B cell (primary cell): ENCODE data around the gene FAM53B. TPM values are rescaled to one million over a fixed set of nuclear protein-coding genes. Genes with fewer than 3 reads are reported as not detected.

Experiments used
- ATAC-seq: fragments of 200-7000 bp; cut with Tn5 transposase; one replicate; pipeline ENCODE4 v1.10.0; 2021; ENCODE audit warnings: low read depth, mild to moderate bottlenecking, moderate number of reproducible peaks, moderate library complexity
- CTCF ChIA-PET: fragments of 350-600 bp; sonication (Branson Sonifier 250); formaldehyde crosslinking; loops from one replicate; lab custom pipeline; 2021; ENCODE audit warnings: antibody characterized with exemption, inconsistent platforms; lab: Charles Lee
- POLR2A ChIA-PET: fragments of 350-600 bp; sonication (Branson Sonifier 250); formaldehyde crosslinking; loops from one replicate; lab custom pipeline; 2021; ENCODE audit warnings: antibody characterized with exemption; lab: Charles Lee
- DNase-seq: peaks from one replicate; pipeline ENCODE4 v3.0.0; 2013
- H2AFZ ChIP-seq: 2 replicates; pipeline ENCODE4 v1.6.1; 2012; ENCODE audit warnings: mild to moderate bottlenecking, low read depth, low read length; ENCODE audit not compliant: insufficient read depth, poor library complexity, severe bottlenecking
- H3K27ac ChIP-seq, 2 donors: 1 replicate in 1 of 2; 2 replicates in 1 of 2; pipeline ENCODE4 v1.5.1; 2012 to 2013; ENCODE audit warnings: low read length in 2 of 2, mild to moderate bottlenecking in 2 of 2, moderate library complexity in 1 of 2
- H3K27me3 ChIP-seq, 4 experiments: fragments of 200-600 bp in 1 of 4; sonication (generic) in 1 of 4; replicated peaks in 1 of 4; 1 replicate in 2 of 4; 2 replicates in 2 of 4; pipeline versions ENCODE4 v1.6.1 to v1.7.0; 2013 to 2016; ENCODE audit warnings: low read length in 3 of 4, mild to moderate bottlenecking in 2 of 4, mixed read lengths in 1 of 4, moderate library complexity in 1 of 4; ENCODE audit not compliant: insufficient read depth in 4 of 4, control insufficient read depth in 3 of 4; ENCODE audit errors: control extremely low read depth in 1 of 4
- H3K36me3 ChIP-seq, 2 experiments: replicated peaks in 1 of 2; 1 replicate in 1 of 2; 2 replicates in 1 of 2; pipeline versions ENCODE4 v1.6.1 to v1.7.1; 2013; ENCODE audit warnings: low read length in 1 of 2; ENCODE audit not compliant: insufficient read depth in 2 of 2, control insufficient read depth in 1 of 2; ENCODE audit errors: control extremely low read depth in 1 of 2, extremely low read depth in 1 of 2
- H3K4me1 ChIP-seq, 2 donors: fragments of 200-600 bp in 1 of 2; sonication (generic) in 1 of 2; 1 replicate in 1 of 2; 2 replicates in 1 of 2; pipeline versions ENCODE4 v1.5.1 to v1.6.1; 2013 to 2017; ENCODE audit warnings: low read length in 2 of 2; ENCODE audit not compliant: control insufficient read depth in 2 of 2, insufficient read depth in 2 of 2
- H3K4me2 ChIP-seq: replicated peaks from 2 replicates; pipeline ENCODE3; 2012; ENCODE audit warnings: mild to moderate bottlenecking, low read depth, low read length; ENCODE audit not compliant: poor library complexity, severe bottlenecking
- H3K4me3 ChIP-seq, 5 experiments: fragments of 200-600 bp in 1 of 5; sonication (generic) in 1 of 5; 1 replicate in 3 of 5; 2 replicates in 2 of 5; pipeline versions ENCODE4 v1.5.1 to v1.7.0; 2011 to 2016; ENCODE audit warnings: low read length in 4 of 5, mild to moderate bottlenecking in 4 of 5, low read depth in 2 of 5, control low read depth in 1 of 5, moderate library complexity in 1 of 5; ENCODE audit not compliant: insufficient read depth in 1 of 5; ENCODE audit errors: control extremely low read depth in 1 of 5, extremely low read depth in 1 of 5
- H3K79me2 ChIP-seq: fragments of 200-600 bp; sonication (generic); one replicate; pipeline ENCODE4 v1.6.0; 2016; ENCODE audit warnings: low read length; ENCODE audit not compliant: control insufficient read depth, insufficient read depth
- H3K9ac ChIP-seq: fragments of 200-600 bp; sonication (generic); 2 replicates; pipeline ENCODE4 v1.6.1; 2017; ENCODE audit warnings: mild to moderate bottlenecking, low read length, moderate library complexity
- H3K9me3 ChIP-seq, 3 donors: one replicate each; pipeline versions ENCODE4 v1.6.1 to v1.7.1; 2013; ENCODE audit warnings: low read length in 2 of 3; ENCODE audit not compliant: control insufficient read depth in 2 of 3, insufficient read depth in 1 of 3; ENCODE audit errors: control extremely low read depth in 1 of 3
- H4K20me1 ChIP-seq: 2 replicates; pipeline ENCODE4 v1.6.0; 2012; ENCODE audit warnings: mild to moderate bottlenecking, low read length; ENCODE audit not compliant: insufficient read depth, control insufficient read depth, poor library complexity, severe bottlenecking
- H3K27ac Mint-ChIP-seq: one replicate; pipeline ENCODE4 v1.8.0; 2021; ENCODE audit warnings: mixed read lengths
- H3K27me3 Mint-ChIP-seq: one replicate; pipeline ENCODE4 v1.8.0; 2021; ENCODE audit warnings: mixed read lengths
- H3K4me1 Mint-ChIP-seq: one replicate; pipeline ENCODE4 v1.8.0; 2021; ENCODE audit warnings: mixed read lengths
- H3K4me3 Mint-ChIP-seq: one replicate; pipeline ENCODE4 v1.8.0; 2021; ENCODE audit warnings: mixed read lengths
- H3K9me3 Mint-ChIP-seq: one replicate; pipeline ENCODE4 v1.8.0; 2022; ENCODE audit warnings: mixed read lengths; ENCODE audit not compliant: insufficient read depth
- CTCF ChIP-seq: fragments of 200-600 bp; IDR thresholded peaks from one replicate; pipeline ENCODE4 v1.8.0; 2022; ENCODE audit warnings: antibody characterized with exemption, mild to moderate bottlenecking
- EZH2 ChIP-seq: IDR thresholded peaks from 2 replicates; pipeline ENCODE4 v1.6.1; 2012; ENCODE audit warnings: borderline replicate concordance, low read depth, mild to moderate bottlenecking, moderate library complexity, low read length; ENCODE audit not compliant: insufficient read depth, poor library complexity, severe bottlenecking
- WGBS: methylation state at CpG from one replicate; pipeline ENCODE4 v1.1.5; 2013; ENCODE audit warnings: missing lambda C conversion rate; ENCODE audit not compliant: insufficient coverage; 5-methylcytosine and 5-hydroxymethylcytosine counted together
- intact Hi-C: fragments of 100-400 bp; cut with micrococcal nuclease; formaldehyde crosslinking; loops from one replicate; pipeline ENCODE4 v1.10.0; 2022
- polyA plus RNA-seq: library from polyadenylated mRNA; depleted of rRNA; stranded (reverse); fragments of >200 nt; gene quantifications from 2 replicates; pipeline ENCODE4 v1.2.3, GENCODE V29; 2012
- total RNA-seq, 2 donors: library from RNA; stranded (reverse); fragments of 120-200 nt in 1 of 2; gene quantifications; 1 replicate in 1 of 2; 2 replicates in 1 of 2; pipeline versions ENCODE4 v1.2.3 to v1.2.4, GENCODE V29; 2013 to 2022

FAM53B gene
- total and polyA plus RNA-seq, 2 donors (not counting 1 experiment from before 2014, with no cell fraction given), result 51.2 to 186 TPM

- Mint-ChIP-seq H3K27me3 (no peaks in the 10 kb centered on the region), H3K4me1 (peaks cover 77% of the 10 kb centered on the region), H3K4me3 (no peak overlapping the region), H3K27ac (peak overlapping the region; percentile 79), H3K9me3 (no peaks in the 10 kb centered on the region)
- no peak overlapping the region for H3K4me3 ChIP-seq
- peaks cover 65 to 76% of the 10 kb centered on the region in 2 donors for H3K4me1 ChIP-seq
- no peak overlapping the region for H3K9ac ChIP-seq
- H3K27ac ChIP-seq, result peak overlapping the region in 1 of 2 donors; percentile 76
- intact Hi-C loops, result loop anchor here (5.0 kb wide), 1 partner anchor 33 kb away; no protein-coding TSS in a partner anchor
- ATAC-seq (no peak), DNase-seq (no peak)
- POLR2A ChIA-PET, result interaction anchor here (1.5 to 1.9 kb wide), 2 partner anchors 9 to 30 kb away, joined by 3 to 5 read pairs; no protein-coding TSS in a partner anchor
- WGBS, result 88% methylated on average over 7 of the region's 12 CpGs
- H3K27me3 ChIP-seq, result no peaks in the 10 kb centered on the region
- peaks cover 99% of the 10 kb centered on the region for H3K79me2 ChIP-seq
- no peak overlapping the region for H3K4me2 ChIP-seq
- H3K9me3 ChIP-seq, result no peaks in the 10 kb centered on the region
- CTCF ChIA-PET, result interaction anchor here (0.8 to 2.2 kb wide), 9 partner anchors 8 to 155 kb away, joined by 3 to 13 read pairs (median 4); no protein-coding TSS in a partner anchor
- peaks cover 0 to 75% of the 10 kb centered on the region in 2 experiments for H3K36me3 ChIP-seq
- peaks cover 62% of the 10 kb centered on the region for H4K20me1 ChIP-seq
- TF ChIP-seq EZH2, result no peak
- no peak for TF ChIP-seq CTCF
- no peak overlapping the region for H2AFZ ChIP-seq
Measured at GRCh38 chr10:124688889-124689670, 55.1 kb downstream of the FAM53B start.

GRCh38 chr10:124688386-124688785 lies 55.8 kb downstream of the FAM53B start:
- peaks cover 65 to 76% of the 10 kb centered on the region in 2 donors for H3K4me1 ChIP-seq
- H3K27ac Mint-ChIP-seq, result peak overlapping the region; percentile 85
- H3K27ac ChIP-seq, result peak overlapping the region in 1 of 2 donors; percentile 76
- peaks cover 69% of the 10 kb centered on the region for H4K20me1 ChIP-seq
- H3K79me2 ChIP-seq, result peaks cover 99% of the 10 kb centered on the region
- peaks cover 0 to 71% of the 10 kb centered on the region in 2 experiments for H3K36me3 ChIP-seq
- no peak overlapping the region for H3K4me2 ChIP-seq
- no peak overlapping the region for H2AFZ ChIP-seq
- no peaks in the 10 kb centered on the region for H3K27me3 Mint-ChIP-seq
- no peak for DNase-seq
- no peak overlapping the region for H3K9ac ChIP-seq
- no peak for ATAC-seq
- H3K9me3 Mint-ChIP-seq, result no peaks in the 10 kb centered on the region
- no peak overlapping the region for H3K4me3 Mint-ChIP-seq
- intact Hi-C loops, result loop anchor here (5.0 kb wide), 1 partner anchor 34 kb away; no protein-coding TSS in a partner anchor
- whole genome bisulfite sequencing, result 93% methylated on average over 6 of the region's 6 CpGs
- H3K9me3 ChIP-seq, result no peaks in the 10 kb centered on the region
- ChIA-PET POLR2A (interaction anchor here (0.6 to 1.9 kb wide), 3 partner anchors 9 to 372 kb away, joined by 3 to 5 read pairs (median 5); no protein-coding TSS in a partner anchor), CTCF (interaction anchor here (1.1 to 3.2 kb wide), 10 partner anchors 13 to 154 kb away, joined by 3 to 29 read pairs (median 4); no protein-coding TSS in a partner anchor)
- TF ChIP-seq CTCF (no peak), EZH2 (no peak)
- no peaks in the 10 kb centered on the region for H3K27me3 ChIP-seq
- peaks cover 77% of the 10 kb centered on the region for H3K4me1 Mint-ChIP-seq
- no peak overlapping the region for H3K4me3 ChIP-seq
